ENCODE data around the gene TET1.
"Not testable (repeated sequence)": the region's sequence is repeated elsewhere in the genome, so short reads cannot be mapped to it uniquely, and the experiment has no call there.

The TET1 gene

GRCh38 chr10:68720793-68721672 lies 160.9 kb downstream of the TET1 start, which contains the start of gene CCAR1:
TSS of gene CCAR1 (plus strand) at chr10:68721239. CDS start at chr10:68722505, 1,266 bp downstream.
- peak; percentile 97 to 98 for DNase-seq

- peak in 1 of 2 donors; percentile 30 for DNase-seq
Observed at GRCh38 chr10:68721673-68722335, 161.7 kb downstream of the TET1 start.

- no peak for DNase-seq
Observed at GRCh38 chr10:68725016-68725415, 164.9 kb downstream of the TET1 start.

- DNase-seq, result no peak
Observed at GRCh38 chr10:68727146-68727545, 167.0 kb downstream of the TET1 start.

- no peak for DNase-seq
Observed at GRCh38 chr10:68732651-68733050, 172.5 kb downstream of the TET1 start.

- no peak for DNase-seq
Observed at GRCh38 chr10:68734349-68734748, 174.2 kb downstream of the TET1 start.

- DNase-seq, result no peak
Observed at GRCh38 chr10:68735119-68735518, 175.0 kb downstream of the TET1 start.

GRCh38 chr10:68735739-68736138 lies 175.6 kb downstream of the TET1 start:
- not testable (repeated sequence) for DNase-seq

GRCh38 chr10:68740676-68741075 lies 180.5 kb downstream of the TET1 start:
- not testable (repeated sequence) for DNase-seq

GRCh38 chr10:68742397-68742796 lies 182.3 kb downstream of the TET1 start:
- no peak for DNase-seq
